Measurements from ENCODE around the gene VAT1L. TPM values are rescaled to one million over a fixed set of nuclear protein-coding genes. Genes with fewer than 3 reads are reported as not detected.

The VAT1L gene
- total and polyA plus RNA-seq, 8 donors, result 0.32 to 10.7 (median 1.3) TPM

GRCh38 chr16:77960766-77961165, 172.4 kb downstream of the VAT1L start:
- WGBS, 2 donors, result 67 to 68% methylated on average over 5 of the region's 5 CpGs
- no peaks in the 10 kb centered on the region for H3K4me1 ChIP-seq
- H3K36me3 ChIP-seq, result no peaks in the 10 kb centered on the region
- no peak for TF ChIP-seq CTCF (IDR thresholded peaks at IDR 0.05)
- H3K4me3 ChIP-seq, result no peak overlapping the region
- H3K9me3 ChIP-seq, result no peaks in the 10 kb centered on the region
- FAIRE-seq (no peak), ATAC-seq (no peak), DNase-seq (no peak)
- intact Hi-C loops (cut with DNase I), result loop anchor here in 1 of 3 donors (10.0 kb wide), 1 partner anchor 276 kb away; no protein-coding TSS in a partner anchor
- no peaks in the 10 kb centered on the region for H3K27me3 ChIP-seq
- no peak overlapping the region for H3K27ac ChIP-seq

GRCh38 chr16:77961814-77962213, 173.4 kb downstream of the VAT1L start:
- H3K9me3 ChIP-seq, result no peaks in the 10 kb centered on the region
- FAIRE-seq (no peak), ATAC-seq (no peak), DNase-seq (no peak)
- no peaks in the 10 kb centered on the region for H3K4me1 ChIP-seq
- intact Hi-C loops (cut with DNase I), result loop anchor here in 1 of 3 donors (10.0 kb wide), 1 partner anchor 277 kb away; no protein-coding TSS in a partner anchor
- no peaks in the 10 kb centered on the region for H3K27me3 ChIP-seq
- no peaks in the 10 kb centered on the region for H3K36me3 ChIP-seq
- H3K27ac ChIP-seq, result no peak overlapping the region
- WGBS, 2 donors, result 75 to 78% methylated on average over 3 of the region's 3 CpGs
- no peak for TF ChIP-seq CTCF (IDR thresholded peaks at IDR 0.05)
- H3K4me3 ChIP-seq, result no peak overlapping the region

- Histone ChIP-seq H3K4me1 (no peaks in the 10 kb centered on the region), H3K36me3 (no peaks in the 10 kb centered on the region), H3K9me3 (no peaks in the 10 kb centered on the region), H3K4me3 (no peak overlapping the region), H3K27me3 (peaks cover 0 to 4% (median 0%) of the 10 kb centered on the region in 4 donors), H3K27ac (no peak overlapping the region)
- TF ChIP-seq CTCF (IDR thresholded peaks at IDR 0.05), result no peak
- ATAC-seq (no peak), DNase-seq (no peak), FAIRE-seq (no peak)
- intact Hi-C loops (cut with DNase I), result loop anchor here in 1 of 3 donors (10.0 kb wide), 1 partner anchor 278 kb away; no protein-coding TSS in a partner anchor
- WGBS, 2 donors, result 64 to 79% methylated on average over 3 of the region's 3 CpGs
Measured at GRCh38 chr16:77962689-77963088, 174.3 kb downstream of the VAT1L start.

GRCh38 chr16:77963185-77964044, 175.1 kb downstream of the VAT1L start:
- Histone ChIP-seq H3K27ac (no peak overlapping the region), H3K4me1 (no peaks in the 10 kb centered on the region), H3K9me3 (no peaks in the 10 kb centered on the region), H3K36me3 (no peaks in the 10 kb centered on the region), H3K4me3 (no peak overlapping the region), H3K27me3 (peaks cover 0 to 6% (median 0%) of the 10 kb centered on the region in 4 donors)
- no peak for TF ChIP-seq CTCF (IDR thresholded peaks at IDR 0.05)
- intact Hi-C loops (cut with DNase I), result loop anchor here in 1 of 3 donors (10.0 kb wide), 1 partner anchor 279 kb away; no protein-coding TSS in a partner anchor
- 34 to 44% methylated on average over 16 of the region's 16 CpGs for WGBS, 2 donors
- FAIRE-seq (no peak), ATAC-seq (no peak), DNase-seq (no peak)

- TF ChIP-seq CTCF (IDR thresholded peaks at IDR 0.05), result no peak
- 68 to 79% methylated on average over 3 of the region's 3 CpGs for WGBS, 2 donors
- Histone ChIP-seq H3K4me3 (no peak overlapping the region), H3K27me3 (peaks cover 0 to 6% (median 0%) of the 10 kb centered on the region in 4 donors), H3K9me3 (no peaks in the 10 kb centered on the region), H3K4me1 (no peaks in the 10 kb centered on the region), H3K36me3 (no peaks in the 10 kb centered on the region), H3K27ac (no peak overlapping the region)
- DNase-seq (no peak), FAIRE-seq (no peak), ATAC-seq (no peak)
- intact Hi-C loops (cut with DNase I), result loop anchor here in 1 of 3 donors (10.0 kb wide), 1 partner anchor 281 kb away; no protein-coding TSS in a partner anchor
Measured at GRCh38 chr16:77965346-77965745, 177.0 kb downstream of the VAT1L start.

Data from pancreas (tissue), 10 donors.